ENCODE results near the gene ATP9B.

Gene ATP9B

GRCh38 chr18:79352432-79352831 lies 283.2 kb downstream of the ATP9B start:
- no peaks in the 10 kb centered on the region for H3K9me3 ChIP-seq (ENCODE audit: control insufficient read depth, insufficient read depth, low read length)
- H3K27ac ChIP-seq (ENCODE audit: low read length): no peak overlapping the region
- H3K36me3 ChIP-seq (ENCODE audit: control insufficient read depth, insufficient read depth, low read length): no peaks in the 10 kb centered on the region
- no CpG with 5 or more reads among the region's 6 CpGs for WGBS (ENCODE audit: insufficient coverage, insufficient read length)
- H3K27me3 ChIP-seq (ENCODE audit: control insufficient read depth, insufficient read depth, low read length): no peaks in the 10 kb centered on the region
- no peak overlapping the region for H3K4me3 ChIP-seq (ENCODE audit: low read length)
- no peaks in the 10 kb centered on the region for H3K4me1 ChIP-seq (ENCODE audit: control insufficient read depth, insufficient read depth, low read length)
- no peak for DNase-seq (ENCODE audit: low read depth, low spot score)

- Histone ChIP-seq H3K4me3 (ENCODE audit: low read length) (no peak overlapping the region), H3K27ac (ENCODE audit: low read length) (no peak overlapping the region), H3K4me1 (ENCODE audit: control insufficient read depth, insufficient read depth, low read length) (no peaks in the 10 kb centered on the region), H3K9me3 (ENCODE audit: control insufficient read depth, insufficient read depth, low read length) (no peaks in the 10 kb centered on the region), H3K36me3 (ENCODE audit: control insufficient read depth, insufficient read depth, low read length) (no peaks in the 10 kb centered on the region), H3K27me3 (ENCODE audit: control insufficient read depth, insufficient read depth, low read length) (no peaks in the 10 kb centered on the region)
- no peak for DNase-seq (ENCODE audit: low read depth, low spot score)
- WGBS (ENCODE audit: insufficient coverage, insufficient read length): no CpG with 5 or more reads among the region's 17 CpGs
These were observed 284.1 kb downstream of the ATP9B start for GRCh38 chr18:79353267-79353666.

GRCh38 chr18:79354350-79354749 lies 285.2 kb downstream of the ATP9B start:
- Histone ChIP-seq H3K4me1 (ENCODE audit: control insufficient read depth, insufficient read depth, low read length) (no peaks in the 10 kb centered on the region), H3K4me3 (ENCODE audit: low read length) (no peak overlapping the region), H3K9me3 (ENCODE audit: control insufficient read depth, insufficient read depth, low read length) (no peaks in the 10 kb centered on the region), H3K27ac (ENCODE audit: low read length) (no peak overlapping the region), H3K36me3 (ENCODE audit: control insufficient read depth, insufficient read depth, low read length) (no peaks in the 10 kb centered on the region), H3K27me3 (ENCODE audit: control insufficient read depth, insufficient read depth, low read length) (no peaks in the 10 kb centered on the region)
- no CpG with 5 or more reads among the region's 8 CpGs for WGBS (ENCODE audit: insufficient coverage, insufficient read length)
- DNase-seq (ENCODE audit: low read depth, low spot score): no peak

- Histone ChIP-seq H3K9me3 (ENCODE audit: control insufficient read depth, insufficient read depth, low read length) (no peaks in the 10 kb centered on the region), H3K4me3 (ENCODE audit: low read length) (no peak overlapping the region), H3K27me3 (ENCODE audit: control insufficient read depth, insufficient read depth, low read length) (no peaks in the 10 kb centered on the region), H3K27ac (ENCODE audit: low read length) (no peak overlapping the region), H3K36me3 (ENCODE audit: control insufficient read depth, insufficient read depth, low read length) (no peaks in the 10 kb centered on the region), H3K4me1 (ENCODE audit: control insufficient read depth, insufficient read depth, low read length) (no peaks in the 10 kb centered on the region)
- WGBS (ENCODE audit: insufficient coverage, insufficient read length): no CpG with 5 or more reads among the region's 26 CpGs
- DNase-seq (ENCODE audit: low read depth, low spot score): no peak
These were observed 286.5 kb downstream of the ATP9B start for GRCh38 chr18:79355433-79356335.

GRCh38 chr18:79356435-79356834 lies 287.2 kb downstream of the ATP9B start:
- H3K9me3 ChIP-seq (ENCODE audit: control insufficient read depth, insufficient read depth, low read length): no peaks in the 10 kb centered on the region
- DNase-seq (ENCODE audit: low read depth, low spot score): no peak
- no peak overlapping the region for H3K27ac ChIP-seq (ENCODE audit: low read length)
- H3K4me1 ChIP-seq (ENCODE audit: control insufficient read depth, insufficient read depth, low read length): no peaks in the 10 kb centered on the region
- no peaks in the 10 kb centered on the region for H3K36me3 ChIP-seq (ENCODE audit: control insufficient read depth, insufficient read depth, low read length)
- H3K27me3 ChIP-seq (ENCODE audit: control insufficient read depth, insufficient read depth, low read length): no peaks in the 10 kb centered on the region
- WGBS (ENCODE audit: insufficient coverage, insufficient read length): no CpG with 5 or more reads among the region's 5 CpGs
- no peak overlapping the region for H3K4me3 ChIP-seq (ENCODE audit: low read length)

GRCh38 chr18:79360933-79361332 lies 291.7 kb downstream of the ATP9B start:
- Histone ChIP-seq H3K4me3 (ENCODE audit: low read length) (no peak overlapping the region), H3K4me1 (ENCODE audit: control insufficient read depth, insufficient read depth, low read length) (no peaks in the 10 kb centered on the region; the same call in 1 of the 2 replicates), H3K36me3 (ENCODE audit: control insufficient read depth, insufficient read depth, low read length) (no peaks in the 10 kb centered on the region), H3K27ac (ENCODE audit: low read length) (no peak overlapping the region), H3K9me3 (ENCODE audit: control insufficient read depth, insufficient read depth, low read length) (no peaks in the 10 kb centered on the region), H3K27me3 (ENCODE audit: control insufficient read depth, insufficient read depth, low read length) (no peaks in the 10 kb centered on the region)
- no CpG with 5 or more reads among the region's 12 CpGs for WGBS (ENCODE audit: insufficient coverage, insufficient read length)
- DNase-seq (ENCODE audit: low read depth, low spot score): no peak

GRCh38 chr18:79361766-79362522 lies 292.8 kb downstream of the ATP9B start:
- no peaks in the 10 kb centered on the region for H3K27me3 ChIP-seq (ENCODE audit: control insufficient read depth, insufficient read depth, low read length)
- H3K27ac ChIP-seq (ENCODE audit: low read length): no peak overlapping the region
- H3K4me1 ChIP-seq (ENCODE audit: control insufficient read depth, insufficient read depth, low read length): no peaks in the 10 kb centered on the region; the same call in 1 of the 2 replicates
- H3K36me3 ChIP-seq (ENCODE audit: control insufficient read depth, insufficient read depth, low read length): no peaks in the 10 kb centered on the region
- no peak for DNase-seq (ENCODE audit: low read depth, low spot score)
- no peaks in the 10 kb centered on the region for H3K9me3 ChIP-seq (ENCODE audit: control insufficient read depth, insufficient read depth, low read length)
- H3K4me3 ChIP-seq (ENCODE audit: low read length): no peak overlapping the region
- WGBS (ENCODE audit: insufficient coverage, insufficient read length): no CpG with 5 or more reads among the region's 20 CpGs

GRCh38 chr18:79365701-79366100 lies 296.5 kb downstream of the ATP9B start:
- Histone ChIP-seq H3K27ac (ENCODE audit: low read length) (no peak overlapping the region), H3K27me3 (ENCODE audit: control insufficient read depth, insufficient read depth, low read length) (no peaks in the 10 kb centered on the region), H3K4me1 (ENCODE audit: control insufficient read depth, insufficient read depth, low read length) (no peaks in the 10 kb centered on the region; the same call in 1 of the 2 replicates), H3K9me3 (ENCODE audit: control insufficient read depth, insufficient read depth, low read length) (no peaks in the 10 kb centered on the region), H3K36me3 (ENCODE audit: control insufficient read depth, insufficient read depth, low read length) (no peaks in the 10 kb centered on the region), H3K4me3 (ENCODE audit: low read length) (no peak overlapping the region)
- DNase-seq (ENCODE audit: low read depth, low spot score): no peak
- no CpG with 5 or more reads among the region's 13 CpGs for WGBS (ENCODE audit: insufficient coverage, insufficient read length)

GRCh38 chr18:79366177-79367094 lies 297.2 kb downstream of the ATP9B start:
- WGBS (ENCODE audit: insufficient coverage, insufficient read length): no CpG with 5 or more reads among the region's 29 CpGs
- Histone ChIP-seq H3K27ac (ENCODE audit: low read length) (no peak overlapping the region), H3K36me3 (ENCODE audit: control insufficient read depth, insufficient read depth, low read length) (no peaks in the 10 kb centered on the region), H3K4me3 (ENCODE audit: low read length) (no peak overlapping the region), H3K9me3 (ENCODE audit: control insufficient read depth, insufficient read depth, low read length) (no peaks in the 10 kb centered on the region), H3K27me3 (ENCODE audit: control insufficient read depth, insufficient read depth, low read length) (no peaks in the 10 kb centered on the region), H3K4me1 (ENCODE audit: control insufficient read depth, insufficient read depth, low read length) (no peaks in the 10 kb centered on the region; the same call in 1 of the 2 replicates)
- no peak for DNase-seq (ENCODE audit: low read depth, low spot score)

GRCh38 chr18:79367480-79367879 lies 298.3 kb downstream of the ATP9B start:
- Histone ChIP-seq H3K4me1 (ENCODE audit: control insufficient read depth, insufficient read depth, low read length) (no peaks in the 10 kb centered on the region; the same call in 1 of the 2 replicates), H3K4me3 (ENCODE audit: low read length) (no peak overlapping the region), H3K27me3 (ENCODE audit: control insufficient read depth, insufficient read depth, low read length) (no peaks in the 10 kb centered on the region), H3K27ac (ENCODE audit: low read length) (no peak overlapping the region), H3K36me3 (ENCODE audit: control insufficient read depth, insufficient read depth, low read length) (no peaks in the 10 kb centered on the region), H3K9me3 (ENCODE audit: control insufficient read depth, insufficient read depth, low read length) (no peaks in the 10 kb centered on the region)
- DNase-seq (ENCODE audit: low read depth, low spot score): no peak
- no CpG with 5 or more reads among the region's 8 CpGs for WGBS (ENCODE audit: insufficient coverage, insufficient read length)

All from iPS DF 6.9 (cell line).